Measurements from ENCODE around the gene GLIS1.
A peak's percentile ranks its signal among the peaks of the same experiment; 100 is the strongest.

The GLIS1 gene

GRCh38 chr1:53592521-53592982, 146.4 kb downstream of the GLIS1 start:
- no peak overlapping the region for H3K4me3 ChIP-seq (ENCODE audit: low read length)
- H3K27me3 ChIP-seq (ENCODE audit: control insufficient read depth, low read length), result peaks cover 2% of the 10 kb centered on the region
- no peaks in the 10 kb centered on the region for H3K4me1 ChIP-seq (ENCODE audit: control insufficient read depth, low read length)
- no peak overlapping the region for H3K4me2 ChIP-seq (ENCODE audit: low read length)
- H3K79me2 ChIP-seq (ENCODE audit: control insufficient read depth, low read length), result no peaks in the 10 kb centered on the region
- H3K36me3 ChIP-seq (ENCODE audit: control insufficient read depth, low read length), result no peaks in the 10 kb centered on the region
- H3K27ac ChIP-seq (ENCODE audit: low read depth, low read length), result no peak overlapping the region
- H4K20me1 ChIP-seq (ENCODE audit: control insufficient read depth, insufficient read depth, low read depth, low read length), result no peaks in the 10 kb centered on the region
- no peaks in the 10 kb centered on the region for H3K9me2 ChIP-seq (replicated peaks; ENCODE audit: control insufficient read depth, low read length)
- no peak for TF ChIP-seq EZH2phosphoT487 (IDR thresholded peaks at IDR 0.05; ENCODE audit: borderline replicate concordance, low read length)
- TF ChIP-seq, protein P1, sequence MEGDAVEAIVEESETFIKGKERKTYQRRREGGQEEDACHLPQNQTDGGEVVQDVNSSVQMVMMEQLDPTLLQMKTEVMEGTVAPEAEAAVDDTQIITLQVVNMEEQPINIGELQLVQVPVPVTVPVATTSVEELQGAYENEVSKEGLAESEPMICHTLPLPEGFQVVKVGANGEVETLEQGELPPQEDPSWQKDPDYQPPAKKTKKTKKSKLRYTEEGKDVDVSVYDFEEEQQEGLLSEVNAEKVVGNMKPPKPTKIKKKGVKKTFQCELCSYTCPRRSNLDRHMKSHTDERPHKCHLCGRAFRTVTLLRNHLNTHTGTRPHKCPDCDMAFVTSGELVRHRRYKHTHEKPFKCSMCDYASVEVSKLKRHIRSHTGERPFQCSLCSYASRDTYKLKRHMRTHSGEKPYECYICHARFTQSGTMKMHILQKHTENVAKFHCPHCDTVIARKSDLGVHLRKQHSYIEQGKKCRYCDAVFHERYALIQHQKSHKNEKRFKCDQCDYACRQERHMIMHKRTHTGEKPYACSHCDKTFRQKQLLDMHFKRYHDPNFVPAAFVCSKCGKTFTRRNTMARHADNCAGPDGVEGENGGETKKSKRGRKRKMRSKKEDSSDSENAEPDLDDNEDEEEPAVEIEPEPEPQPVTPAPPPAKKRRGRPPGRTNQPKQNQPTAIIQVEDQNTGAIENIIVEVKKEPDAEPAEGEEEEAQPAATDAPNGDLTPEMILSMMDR (IDR thresholded peaks at IDR 0.05; ENCODE audit: low read depth, low read length, poor library complexity, severe bottlenecking), result peak; percentile 16
- no peaks in the 10 kb centered on the region for H3F3A ChIP-seq (ENCODE audit: control insufficient read depth, insufficient read depth)
- no peaks in the 10 kb centered on the region for H3K9me3 ChIP-seq (ENCODE audit: control insufficient read depth, insufficient read depth, low read length)

GRCh38 chr1:53591924-53592323, 147.0 kb downstream of the GLIS1 start:
- H3K27me3 ChIP-seq (ENCODE audit: control insufficient read depth, low read length), result peaks cover 5% of the 10 kb centered on the region
- no peaks in the 10 kb centered on the region for H3K9me2 ChIP-seq (replicated peaks; ENCODE audit: control insufficient read depth, low read length)
- H3K9me3 ChIP-seq (ENCODE audit: control insufficient read depth, insufficient read depth, low read length), result no peaks in the 10 kb centered on the region
- no peaks in the 10 kb centered on the region for H3K4me1 ChIP-seq (ENCODE audit: control insufficient read depth, low read length)
- no peak overlapping the region for H3K4me2 ChIP-seq (ENCODE audit: low read length)
- H3K79me2 ChIP-seq (ENCODE audit: control insufficient read depth, low read length), result no peaks in the 10 kb centered on the region
- H3F3A ChIP-seq (ENCODE audit: control insufficient read depth, insufficient read depth), result no peaks in the 10 kb centered on the region
- H3K36me3 ChIP-seq (ENCODE audit: control insufficient read depth, low read length), result no peaks in the 10 kb centered on the region
- H3K27ac ChIP-seq (ENCODE audit: low read depth, low read length), result no peak overlapping the region
- H3K4me3 ChIP-seq (ENCODE audit: low read length), result no peak overlapping the region
- H4K20me1 ChIP-seq (ENCODE audit: control insufficient read depth, insufficient read depth, low read depth, low read length), result no peaks in the 10 kb centered on the region; the same call in 1 of the 2 replicates
- no peak for TF ChIP-seq EZH2phosphoT487 (IDR thresholded peaks at IDR 0.05; ENCODE audit: borderline replicate concordance, low read length)
- TF ChIP-seq, protein P1 (IDR thresholded peaks at IDR 0.05; ENCODE audit: low read depth, low read length, poor library complexity, severe bottlenecking), result no peak

DNA sequence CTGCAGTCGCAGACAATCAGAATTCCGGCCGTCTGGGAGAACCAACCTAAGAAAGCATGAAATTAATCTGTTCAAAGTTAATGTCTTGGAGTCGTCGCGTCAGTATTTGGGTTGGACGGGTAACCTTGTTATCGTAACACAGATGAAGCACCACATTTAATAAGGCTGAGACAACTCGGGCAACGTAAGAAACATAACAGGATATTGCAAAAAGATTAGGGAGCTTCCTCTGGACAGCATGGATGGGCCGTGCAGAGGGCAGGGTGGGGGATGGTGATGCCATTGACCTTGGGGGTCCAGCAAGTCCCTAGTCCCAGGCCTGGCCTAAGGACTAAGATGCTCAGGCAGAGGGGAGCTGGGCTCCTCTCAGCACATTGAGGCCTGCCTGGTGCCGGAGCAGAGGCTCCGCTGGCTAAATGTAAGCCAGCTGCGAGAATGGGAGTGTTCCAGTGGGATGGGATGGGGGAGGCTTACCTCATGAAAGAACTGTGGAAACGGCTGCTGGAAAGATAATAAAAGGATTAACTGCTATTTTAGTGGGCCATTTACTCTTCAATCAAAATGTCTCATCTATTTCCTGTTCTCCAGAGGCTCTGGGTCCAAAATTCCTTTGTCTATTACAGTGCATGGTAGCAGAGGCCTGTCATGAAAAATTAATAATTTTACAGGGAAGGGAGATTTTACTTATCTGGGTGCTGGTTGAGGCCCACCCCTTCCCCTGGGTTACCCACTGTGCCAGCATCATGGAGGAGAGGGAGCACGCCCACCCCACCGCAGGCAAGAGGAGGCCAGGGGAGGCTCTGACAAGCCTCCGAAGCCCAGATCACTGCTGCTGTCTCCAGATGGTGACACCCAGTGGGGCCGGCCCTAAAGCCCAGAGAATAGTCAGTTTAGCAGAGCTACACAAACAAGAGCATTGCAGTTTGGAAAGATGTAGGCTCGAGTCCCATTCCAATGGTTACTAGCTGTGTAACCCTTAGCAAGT, 148.1 kb downstream of the GLIS1 start:
- Histone ChIP-seq H3K9me3 (ENCODE audit: control insufficient read depth, insufficient read depth, low read length) (no peaks in the 10 kb centered on the region), H3K27me3 (ENCODE audit: control insufficient read depth, low read length) (peaks cover 8% of the 10 kb centered on the region), H3K36me3 (ENCODE audit: control insufficient read depth, low read length) (no peaks in the 10 kb centered on the region), H3K4me2 (ENCODE audit: low read length) (no peak overlapping the region), H3K79me2 (ENCODE audit: control insufficient read depth, low read length) (no peaks in the 10 kb centered on the region), H4K20me1 (ENCODE audit: control insufficient read depth, insufficient read depth, low read depth, low read length) (no peaks in the 10 kb centered on the region; the same call in 1 of the 2 replicates), H3K4me1 (ENCODE audit: control insufficient read depth, low read length) (no peaks in the 10 kb centered on the region), H3K9me2 (replicated peaks; ENCODE audit: control insufficient read depth, low read length) (no peaks in the 10 kb centered on the region), H3K4me3 (ENCODE audit: low read length) (no peak overlapping the region), H3F3A (ENCODE audit: control insufficient read depth, insufficient read depth) (no peaks in the 10 kb centered on the region), H3K27ac (ENCODE audit: low read depth, low read length) (no peak overlapping the region)
- no peak for TF ChIP-seq EZH2phosphoT487 (IDR thresholded peaks at IDR 0.05; ENCODE audit: borderline replicate concordance, low read length)
- TF ChIP-seq, protein P1 (IDR thresholded peaks at IDR 0.05; ENCODE audit: low read depth, low read length, poor library complexity, severe bottlenecking), result no peak

Measured in DOHH2 (cell line).